ENCODE results near the gene TMEM151B.
"Not testable (repeated sequence)": the region's sequence is repeated elsewhere in the genome, so short reads cannot be mapped to it uniquely, and the experiment has no call there.

The TMEM151B gene

GRCh38 chr6:44269921-44270525 lies at the start of gene TMEM151B:
TMEM151B (plus strand) TSS chr6:44270450; CDS start chr6:44270743, 293 bp downstream.
- DNase-seq: no peak

- no peak for DNase-seq
These were observed 49.3 kb upstream of the TMEM151B start for GRCh38 chr6:44220913-44221290.

- peak; percentile 97 for DNase-seq
These were observed 48.8 kb upstream of the TMEM151B start for GRCh38 chr6:44221291-44221960.

- no peak for DNase-seq
These were observed 48.3 kb upstream of the TMEM151B start for GRCh38 chr6:44221961-44222335.

- DNase-seq: no peak
These were observed 47.5 kb upstream of the TMEM151B start for GRCh38 chr6:44222486-44223318.

- peak; percentile 92 for DNase-seq
These were observed 46.8 kb upstream of the TMEM151B start, which contains the start of gene SLC29A1 for GRCh38 chr6:44223319-44224028. SLC29A1 (plus strand) TSS chr6:44223595; CDS start chr6:44227314, 3,719 bp downstream.

- peak; percentile 61 for DNase-seq
These were observed 46.0 kb upstream of the TMEM151B start for GRCh38 chr6:44224029-44224964.

GRCh38 chr6:44224965-44225305 lies 45.3 kb upstream of the TMEM151B start:
- DNase-seq: no peak

GRCh38 chr6:44225579-44226325 lies 44.5 kb upstream of the TMEM151B start:
- peak; percentile 96 for DNase-seq

- peak; percentile 46 for DNase-seq
These were observed 43.7 kb upstream of the TMEM151B start for GRCh38 chr6:44226368-44227147.

- DNase-seq: peak; percentile 47
These were observed 43.0 kb upstream of the TMEM151B start for GRCh38 chr6:44227148-44227793.

GRCh38 chr6:44228031-44228430 lies 42.2 kb upstream of the TMEM151B start:
- no peak for DNase-seq

GRCh38 chr6:44228433-44228832 lies 41.8 kb upstream of the TMEM151B start:
- DNase-seq: no peak

- DNase-seq: no peak
These were observed 41.4 kb upstream of the TMEM151B start for GRCh38 chr6:44228836-44229235.

- no peak for DNase-seq
These were observed 40.7 kb upstream of the TMEM151B start for GRCh38 chr6:44229376-44230033.

- no peak for DNase-seq
These were observed 40.1 kb upstream of the TMEM151B start for GRCh38 chr6:44230034-44230675.

GRCh38 chr6:44231426-44231825 lies 38.8 kb upstream of the TMEM151B start:
- not testable (repeated sequence) for DNase-seq

- DNase-seq: no peak
These were observed 37.3 kb upstream of the TMEM151B start for GRCh38 chr6:44232676-44233566.

All from hematopoietic multipotent progenitor cell treated with erythropoietin and hydrocortisone succinate and interleukin-3 and kit ligand, for 6 days (in vitro differentiated cells).